HG02610 (cell line): ENCODE measurements around the gene PRND.

Experiments used
- ATAC-seq: cut with Tn5 transposase; IDR thresholded peaks from one replicate; pipeline ENCODE4 v1.9.1; 2021; ENCODE audit warnings: mild to moderate bottlenecking, moderate library complexity; ENCODE audit not compliant: unreplicated experiment

Gene PRND

GRCh38 chr20:4775322-4776078 lies 53.8 kb downstream of the PRND start:
- no peak for ATAC-seq

- no peak for ATAC-seq
Observed at GRCh38 chr20:4776079-4776630, 54.4 kb downstream of the PRND start.
